Heart right ventricle (tissue), 16 donors: ENCODE data around the gene MRPL21. TPM values are rescaled to one million over a fixed set of nuclear protein-coding genes. Genes with fewer than 3 reads are reported as not detected.

Experiments used
- ATAC-seq, 8 donors: fragments of 200-7000 bp; cut with Tn5 transposase; one replicate each; pipeline ENCODE4 v1.9.1; 2020; ENCODE audit warnings: mild to moderate bottlenecking in 8 of 8, moderate library complexity in 8 of 8, moderate number of reproducible peaks in 1 of 8
- DNase-seq, 2 donors: peaks; one replicate each; pipeline ENCODE4 v3.0.0-alpha.2; 2020
- H3K27ac ChIP-seq, 10 donors: fragments of 200-600 bp; sonication (generic) in 2 of 10; one replicate each; pipeline versions ENCODE4 v1.5.0 to v1.8.0; 2020 to 2022; ENCODE audit warnings: mild to moderate bottlenecking in 3 of 10
- H3K27me3 ChIP-seq, 7 donors: fragments of 200-600 bp; one replicate each; pipeline ENCODE4 v1.8.0; 2021 to 2022; ENCODE audit warnings: mild to moderate bottlenecking in 2 of 7
- H3K36me3 ChIP-seq, 9 donors: fragments of 200-600 bp; sonication (generic) in 1 of 9; one replicate each; pipeline versions ENCODE4 v1.5.0 to v1.8.0; 2020 to 2022; ENCODE audit warnings: mild to moderate bottlenecking in 2 of 9
- H3K4me1 ChIP-seq, 9 donors: fragments of 200-600 bp; sonication (generic) in 1 of 9; one replicate each; pipeline versions ENCODE4 v1.5.0 to v1.8.0; 2020 to 2022; ENCODE audit warnings: mild to moderate bottlenecking in 4 of 9
- H3K4me3 ChIP-seq, 10 donors: fragments of 200-600 bp; sonication (generic) in 2 of 10; one replicate each; pipeline versions ENCODE4 v1.5.0 to v1.8.0; 2020 to 2022; ENCODE audit warnings: mild to moderate bottlenecking in 7 of 10, moderate library complexity in 2 of 10
- H3K9me3 ChIP-seq, 11 donors: fragments of 200-600 bp in 10 of 11; sonication (generic) in 2 of 11; one replicate each; pipeline versions ENCODE4 v1.5.0 to v1.8.0; 2013 to 2022; ENCODE audit warnings: mild to moderate bottlenecking in 2 of 11, control low read depth in 1 of 11, moderate library complexity in 1 of 11
- CTCF ChIP-seq, 9 donors: fragments of 200-600 bp; sonication (generic) in 2 of 9; IDR thresholded peaks; one replicate each; pipeline versions ENCODE4 v1.5.0 to v1.8.0; 2021 to 2022; ENCODE audit warnings: antibody characterized with exemption in 9 of 9, mild to moderate bottlenecking in 5 of 9, moderate library complexity in 1 of 9
- WGBS, 2 donors: extraction: QIAGEN DNeasy Blood & Tissue Kit; methylation state at CpG; one replicate each; pipeline ENCODE4 v1.1.7; 2013; ENCODE audit warnings: inconsistent platforms in 1 of 2; 5-methylcytosine and 5-hydroxymethylcytosine counted together
- intact Hi-C, 10 donors: fragments of 100-400 bp; cut with DNase I; formaldehyde crosslinking; loops; one replicate each; pipeline versions ENCODE4 v1.11.1 to v1.14.2; 2022
- polyA plus RNA-seq, 2 donors: library from polyadenylated mRNA; stranded (reverse); fragments of 200-250 nt; gene quantifications; one replicate each; pipeline ENCODE4 v1.2.3, GENCODE V29; 2013
- total RNA-seq, 10 donors: library from RNA; stranded (reverse); fragmentation: NEBNext Ultra II Directional in 3 of 10; extraction: Animal tissue kit (Norgen Biotek cat#: 25700) in 3 of 10; gene quantifications; one replicate each; pipeline versions ENCODE4 v1.2.1 to v1.2.4, GENCODE V29; 2021 to 2023
- donor health status: Arrhythmogenic right ventricular cardiomyopathy.
- donor health status: ischemic (EF 13 %, LVEDD 7.1; RV severe dilation, severe dysfunction).
- donor health status: healthy with polysubstance abuse.
- donor health status: DM: no; HTN: yes; CAD: no.
- donor health status: DM: no; HTN: no; CAD: no.
- donor health status: ischemic (EF 25% LVEDD 6.9; RV normal size, moderate dysfunction).
- donor health status: ischemic (EF 25% LVEDD 5.7; RV mildly dilated, moderate dysfunction).
- donor health status: healthy.
- donor health status: DM: yes; HTN: yes; CAD: no.
- donor health status: Ischemic cardiomyopathy.
- donor health status: ischemic (EF 35%, LVEDD 5.7; RV mildly dilated, moderate dysfunction).
- donor health status: nonischemic (EF 11% LVEDD 7.7; RV severe dilation, severe dysfunction).
- donor health status: DM: yes; HTN: yes; CAD: no.
- donor health status: PGD.
- donor health status: ischemic (EF 29% LVEDD 5.4; RV normal size, mild dysfunction).
- donor health status: nonischemic (EF 23%, LVEDD 6.1; RV moderate dilation, normal function).

MRPL21 gene
- total and polyA plus RNA-seq, 12 donors = 63.2 to 186 (median 106) TPM

- no peaks in the 10 kb centered on the region for H3K36me3 ChIP-seq
- 92 to 94% methylated on average over 11 of the region's 11 CpGs for WGBS, 2 donors
- ATAC-seq = no peak
Measured at GRCh38 chr11:68865241-68865640, 38.4 kb downstream of the MRPL21 start.

GRCh38 chr11:68863553-68864265 lies 39.9 kb downstream of the MRPL21 start:
- no peak for TF ChIP-seq CTCF (IDR thresholded peaks at IDR 0.05)
- no peaks in the 10 kb centered on the region for H3K36me3 ChIP-seq
- H3K4me1 ChIP-seq = peaks cover 0 to 2% (median 0%) of the 10 kb centered on the region in 9 donors
- ATAC-seq = no peak
- no peaks in the 10 kb centered on the region for H3K27me3 ChIP-seq
- WGBS, 2 donors = 90 to 96% methylated on average over 3 of the region's 3 CpGs
- H3K9me3 ChIP-seq = peaks cover 0 to 11% (median 0%) of the 10 kb centered on the region in 11 donors
- H3K27ac ChIP-seq = no peak overlapping the region
- no peak overlapping the region for H3K4me3 ChIP-seq
- intact Hi-C loops = no loop called here
- no peak for DNase-seq

More at GRCh38 chr11:68865241-68865640, 38.4 kb downstream of the MRPL21 start:
- Histone ChIP-seq H3K9me3 (peaks cover 0 to 8% (median 0%) of the 10 kb centered on the region in 11 donors), H3K4me1 (peaks cover 0 to 10% (median 8%) of the 10 kb centered on the region in 9 donors), H3K27me3 (no peaks in the 10 kb centered on the region), H3K27ac (no peak overlapping the region), H3K4me3 (no peak overlapping the region)
- intact Hi-C loops = no loop called here
- no peak for DNase-seq
- no peak for TF ChIP-seq CTCF (IDR thresholded peaks at IDR 0.05)

GRCh38 chr11:68862421-68862820 lies 41.2 kb downstream of the MRPL21 start:
- DNase-seq (no peak), ATAC-seq (no peak)
- H3K36me3 ChIP-seq = no peaks in the 10 kb centered on the region
- H3K27me3 ChIP-seq = no peaks in the 10 kb centered on the region
- no peak overlapping the region for H3K4me3 ChIP-seq
- intact Hi-C loops = no loop called here
- 82 to 86% methylated on average over 6 of the region's 6 CpGs for WGBS, 2 donors
- peaks cover 0 to 3% (median 0%) of the 10 kb centered on the region in 9 donors for H3K4me1 ChIP-seq
- TF ChIP-seq CTCF (IDR thresholded peaks at IDR 0.05) = no peak
- H3K27ac ChIP-seq = no peak overlapping the region
- H3K9me3 ChIP-seq = peaks cover 0 to 11% (median 0%) of the 10 kb centered on the region in 11 donors

- WGBS, 2 donors = 86 to 88% methylated on average over 8 of the region's 8 CpGs
- Histone ChIP-seq H3K9me3 (peaks cover 0 to 10% (median 0%) of the 10 kb centered on the region in 11 donors), H3K27ac (no peak overlapping the region), H3K4me1 (peaks cover 5 to 28% (median 12%) of the 10 kb centered on the region in 9 donors), H3K36me3 (no peaks in the 10 kb centered on the region), H3K4me3 (no peak overlapping the region), H3K27me3 (peaks cover 0 to 15% (median 4%) of the 10 kb centered on the region in 7 donors)
- no peak for TF ChIP-seq CTCF (IDR thresholded peaks at IDR 0.05)
- DNase-seq (no peak), ATAC-seq (no peak)
- intact Hi-C loops = loop anchor here in 1 of 10 donors (10.0 kb wide), 1 partner anchor 74 kb away; no protein-coding TSS in a partner anchor
Measured at GRCh38 chr11:68859123-68859522, 44.5 kb downstream of the MRPL21 start.
